DND-41 (cell line): ENCODE results near the gene CRYGS.
A peak's percentile ranks its signal among the peaks of the same experiment; 100 is the strongest.
"Not testable (repeated sequence)": the region's sequence is repeated elsewhere in the genome, so short reads cannot be mapped to it uniquely, and the experiment has no call there.

Source experiments
- ATAC-seq: fragments of 200-7000 bp; cut with Tn5 transposase; 3 replicates; pipeline ENCODE4 v1.9.1; 2021; ENCODE audit warnings: low read depth; ENCODE audit not compliant: insufficient read depth
- DNase-seq: peaks from one replicate; pipeline ENCODE4 v3.0.0-alpha.2; 2020
- H2AFZ ChIP-seq: 2 replicates; pipeline ENCODE4 v1.6.0; 2012; ENCODE audit warnings: low read depth, low read length
- H3K27ac ChIP-seq: 2 replicates; pipeline ENCODE4 v1.5.1; 2012; ENCODE audit warnings: low read length, inconsistent platforms
- H3K27me3 ChIP-seq: fragments of 200-600 bp; sonication (generic); 2 replicates; pipeline ENCODE4 v1.6.0; 2012; ENCODE audit warnings: low read length, mild to moderate bottlenecking, inconsistent platforms; ENCODE audit not compliant: insufficient read depth, poor library complexity
- H3K36me3 ChIP-seq: 2 replicates; pipeline ENCODE4 v1.5.1; 2012; ENCODE audit warnings: low read length, inconsistent platforms; ENCODE audit not compliant: insufficient read depth
- H3K4me1 ChIP-seq: 2 replicates; pipeline ENCODE4 v1.5.1; 2012; ENCODE audit warnings: mild to moderate bottlenecking, low read length; ENCODE audit not compliant: insufficient read depth
- H3K4me2 ChIP-seq: 2 replicates; pipeline ENCODE4 v1.6.0; 2012; ENCODE audit warnings: mild to moderate bottlenecking, moderate library complexity, low read length, inconsistent platforms; ENCODE audit not compliant: insufficient read depth
- H3K4me3 ChIP-seq, 2 experiments: fragments of 200-600 bp in 1 of 2; shearing (Covaris generic) in 1 of 2; 2 replicates each; pipeline ENCODE4 v1.5.1; 2012 to 2016; ENCODE audit warnings: inconsistent platforms in 2 of 2, low read length in 2 of 2, mild to moderate bottlenecking in 2 of 2, low read depth in 1 of 2, moderate library complexity in 1 of 2
- H3K79me2 ChIP-seq: 2 replicates; pipeline ENCODE4 v1.6.0; 2012; ENCODE audit warnings: low read length, inconsistent platforms; ENCODE audit not compliant: insufficient read depth
- H3K9ac ChIP-seq: 2 replicates; pipeline ENCODE4 v1.6.0; 2012; ENCODE audit warnings: low read depth, mild to moderate bottlenecking, inconsistent platforms, low read length, moderate library complexity
- H3K9me3 ChIP-seq: 2 replicates; pipeline ENCODE4 v1.5.1; 2012; ENCODE audit warnings: low read length, moderate library complexity, mild to moderate bottlenecking, inconsistent platforms; ENCODE audit not compliant: insufficient read depth, severe bottlenecking
- H4K20me1 ChIP-seq: 2 replicates; pipeline ENCODE4 v1.6.0; 2012; ENCODE audit warnings: low read length; ENCODE audit not compliant: insufficient read depth
- EZH2 ChIP-seq: IDR thresholded peaks from 3 replicates; pipeline ENCODE4 v1.6.1; 2012; ENCODE audit warnings: borderline replicate concordance, low read depth, mild to moderate bottlenecking, moderate library complexity, low read length, inconsistent platforms; ENCODE audit not compliant: severe bottlenecking
- TF ChIP-seq, protein P1 (sequence below): IDR thresholded peaks from 2 replicates; pipeline ENCODE4 v1.5.1; 2012; ENCODE audit warnings: borderline replicate concordance, low read length, moderate library complexity, mild to moderate bottlenecking; ENCODE audit not compliant: poor library complexity, severe bottlenecking; ENCODE audit errors: extremely low read depth

CRYGS gene

GRCh38 chr3:186502966-186503712 lies 41.0 kb downstream of the CRYGS start:
- Histone ChIP-seq H3K36me3 (no peaks in the 10 kb centered on the region), H3K27me3 (peaks cover 7% of the 10 kb centered on the region), H3K79me2 (no peaks in the 10 kb centered on the region), H2AFZ (no peak overlapping the region), H4K20me1 (no peaks in the 10 kb centered on the region), H3K4me3 (no peak overlapping the region), H3K27ac (no peak overlapping the region), H3K4me1 (no peaks in the 10 kb centered on the region), H3K9me3 (no peaks in the 10 kb centered on the region), H3K9ac (no peak overlapping the region), H3K4me2 (no peak overlapping the region)
- TF ChIP-seq EZH2 = no peak
- DNase-seq (no peak), ATAC-seq (0 out of 3 replicates have a peak, but pooled peaks have one; percentile 19)

GRCh38 chr3:186502138-186502948 lies 41.8 kb downstream of the CRYGS start:
- ATAC-seq (peak; percentile 74), DNase-seq (no peak)
- Histone ChIP-seq H3K36me3 (no peaks in the 10 kb centered on the region), H4K20me1 (no peaks in the 10 kb centered on the region), H3K9me3 (no peaks in the 10 kb centered on the region), H3K79me2 (no peaks in the 10 kb centered on the region), H3K27me3 (peaks cover 7% of the 10 kb centered on the region), H3K27ac (no peak overlapping the region), H3K4me2 (no peak overlapping the region), H2AFZ (no peak overlapping the region), H3K4me3 (no peak overlapping the region), H3K9ac (no peak overlapping the region), H3K4me1 (no peaks in the 10 kb centered on the region)
- TF ChIP-seq, protein P1, sequence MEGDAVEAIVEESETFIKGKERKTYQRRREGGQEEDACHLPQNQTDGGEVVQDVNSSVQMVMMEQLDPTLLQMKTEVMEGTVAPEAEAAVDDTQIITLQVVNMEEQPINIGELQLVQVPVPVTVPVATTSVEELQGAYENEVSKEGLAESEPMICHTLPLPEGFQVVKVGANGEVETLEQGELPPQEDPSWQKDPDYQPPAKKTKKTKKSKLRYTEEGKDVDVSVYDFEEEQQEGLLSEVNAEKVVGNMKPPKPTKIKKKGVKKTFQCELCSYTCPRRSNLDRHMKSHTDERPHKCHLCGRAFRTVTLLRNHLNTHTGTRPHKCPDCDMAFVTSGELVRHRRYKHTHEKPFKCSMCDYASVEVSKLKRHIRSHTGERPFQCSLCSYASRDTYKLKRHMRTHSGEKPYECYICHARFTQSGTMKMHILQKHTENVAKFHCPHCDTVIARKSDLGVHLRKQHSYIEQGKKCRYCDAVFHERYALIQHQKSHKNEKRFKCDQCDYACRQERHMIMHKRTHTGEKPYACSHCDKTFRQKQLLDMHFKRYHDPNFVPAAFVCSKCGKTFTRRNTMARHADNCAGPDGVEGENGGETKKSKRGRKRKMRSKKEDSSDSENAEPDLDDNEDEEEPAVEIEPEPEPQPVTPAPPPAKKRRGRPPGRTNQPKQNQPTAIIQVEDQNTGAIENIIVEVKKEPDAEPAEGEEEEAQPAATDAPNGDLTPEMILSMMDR = no peak
- TF ChIP-seq EZH2 = no peak

GRCh38 chr3:186499949-186500348 lies 44.2 kb downstream of the CRYGS start:
- not testable (repeated sequence) for H3K4me2 ChIP-seq, ATAC-seq, DNase-seq, H3K4me3 ChIP-seq, H3K4me1 ChIP-seq, H3K9ac ChIP-seq, H3K9me3 ChIP-seq, H3K79me2 ChIP-seq, H3K27ac ChIP-seq, H2AFZ ChIP-seq, H3K36me3 ChIP-seq, H4K20me1 ChIP-seq, H3K27me3 ChIP-seq

- not testable (repeated sequence) for H3K79me2 ChIP-seq, H3K36me3 ChIP-seq, H3K9ac ChIP-seq, H3K4me2 ChIP-seq, ATAC-seq, H4K20me1 ChIP-seq, H3K4me3 ChIP-seq, H3K9me3 ChIP-seq, DNase-seq, H3K4me1 ChIP-seq, H3K27me3 ChIP-seq, H2AFZ ChIP-seq, H3K27ac ChIP-seq
Observed at GRCh38 chr3:186498022-186498421, 46.2 kb downstream of the CRYGS start.

DNA sequence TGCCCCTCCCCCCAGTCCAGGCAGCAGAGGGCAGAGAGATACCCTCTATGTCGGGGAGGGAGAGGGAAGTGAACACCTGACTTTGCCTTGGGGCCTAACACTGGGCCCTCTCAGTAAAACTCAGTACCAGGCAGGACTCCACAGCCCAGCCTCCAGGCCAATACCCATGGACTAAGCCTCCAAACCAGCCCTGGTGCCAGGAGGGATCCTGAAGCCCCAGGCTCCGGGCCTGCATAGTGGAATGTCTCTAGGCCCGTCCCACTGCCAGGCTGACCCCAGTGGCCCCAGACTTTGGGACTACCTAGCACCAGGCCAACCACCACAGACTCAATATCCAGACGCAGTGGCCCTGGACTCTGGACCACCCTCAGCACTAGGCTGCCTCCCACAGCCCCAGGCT lies 46.6 kb downstream of the CRYGS start:
- TF ChIP-seq EZH2 = no peak
- TF ChIP-seq, protein P1 = no peak
- Histone ChIP-seq H3K79me2 (no peaks in the 10 kb centered on the region), H3K9ac (no peak overlapping the region), H3K27ac (no peak overlapping the region), H3K27me3 (peaks cover 7% of the 10 kb centered on the region), H2AFZ (no peak overlapping the region), H3K9me3 (no peaks in the 10 kb centered on the region), H4K20me1 (no peaks in the 10 kb centered on the region), H3K4me1 (no peaks in the 10 kb centered on the region), H3K36me3 (no peaks in the 10 kb centered on the region), H3K4me2 (no peak overlapping the region), H3K4me3 (no peak overlapping the region)
- DNase-seq (no peak), ATAC-seq (no peak)
